SU-DHL-6 (cell line): ENCODE data around the gene UCMA.

Source experiments
- CTCF ChIP-seq: fragments of 200-600 bp; sonication (generic); IDR thresholded peaks from one replicate; pipeline ENCODE4 v1.5.1; 2017; ENCODE audit warnings: antibody characterized with exemption, mild to moderate bottlenecking, low read length, moderate library complexity; ENCODE audit not compliant: insufficient read depth, poor library complexity, severe bottlenecking
- EZH2phosphoT487 ChIP-seq: fragments of 200-600 bp; sonication (generic), shearing (Covaris generic); conservative IDR thresholded peaks from 2 replicates; pipeline ENCODE4 v1.6.1; 2018; ENCODE audit warnings: mild to moderate bottlenecking, antibody characterized with exemption, low read length, moderate library complexity, mixed read lengths

GRCh38 chr10:13184276-13184675, 49.9 kb downstream of the UCMA start:
- TF ChIP-seq EZH2phosphoT487 (no peak), CTCF (no peak)
